ENCODE results near the gene CRIP3. TPM values are rescaled to one million over a fixed set of nuclear protein-coding genes. Genes with fewer than 3 reads are reported as not detected.

The CRIP3 gene
- total and polyA plus RNA-seq, 2 of the 4 experiments (the other 2 are of a cell fraction) = not detected

- Histone ChIP-seq H2AFZ (replicated peaks; ENCODE audit: low read length, poor library complexity) (no peak overlapping the region), H2AK9ac (replicated peaks; ENCODE audit: low read depth, low read length, poor library complexity) (no peak overlapping the region), H3K36me3 (ENCODE audit: control insufficient read depth, insufficient read depth, low read length) (no peaks in the 10 kb centered on the region), H3K4me1 (ENCODE audit: control insufficient read depth, insufficient read depth, low read length) (no peaks in the 10 kb centered on the region), H4K8ac (ENCODE audit: low read depth in 2 of 2, low read length in 2 of 2) (no peak overlapping the region), H3K56ac (ENCODE audit: extremely low read depth, insufficient read depth, low read length) (no peak overlapping the region), H3K23ac (ENCODE audit: low read depth, low read length) (no peak overlapping the region), H3K79me1 (ENCODE audit: low read depth in 1 of 2, low read length in 2 of 2) (no peaks in the 10 kb centered on the region), H3K4me3 (ENCODE audit: insufficient read depth, low read depth, low read length) (no peak overlapping the region), H2BK15ac (ENCODE audit: low read depth, low read length) (no peak overlapping the region), H4K20me1 (ENCODE audit: insufficient read depth, low read length) (no peaks in the 10 kb centered on the region), H3K27ac (ENCODE audit: insufficient read depth, low read length) (no peak overlapping the region), H3K9me1 (ENCODE audit: insufficient read depth, low read length) (no peaks in the 10 kb centered on the region), H3K14ac (replicated peaks; ENCODE audit: low read depth, low read length) (no peak overlapping the region), H4K5ac (ENCODE audit: low read depth, low read length) (no peak overlapping the region), H2BK5ac (ENCODE audit: low read depth, low read length, poor library complexity, severe bottlenecking) (no peak overlapping the region), H3K9me3 (ENCODE audit: control insufficient read depth, insufficient read depth, low read length) (no peaks in the 10 kb centered on the region), H2BK20ac (ENCODE audit: low read depth, low read length) (no peak overlapping the region), H4K91ac (ENCODE audit: insufficient read depth, low read depth, low read length) (no peak overlapping the region), H3K4me2 (ENCODE audit: low read depth, low read length) (no peak overlapping the region), H3K18ac (ENCODE audit: low read depth, low read length) (no peak overlapping the region), H3K4ac (ENCODE audit: low read depth, low read length) (no peak overlapping the region), H3K27me3 (ENCODE audit: control insufficient read depth, insufficient read depth, low read length) (peaks cover 53% of the 10 kb centered on the region), H3K9ac (ENCODE audit: low read depth, low read length) (no peak overlapping the region), H2BK120ac (ENCODE audit: low read depth, low read length) (no peak overlapping the region), H2AK5ac (ENCODE audit: low read depth, low read length) (no peak overlapping the region)
- no TSS peak for BruUV-seq (replicated peaks)
- 62% methylated on average over 2 of the region's 9 CpGs; no CpG with 5 or more reads in 1 of the 2 experiments for WGBS, 2 experiments (ENCODE audit: extremely low coverage in 2 of 2, insufficient read length in 1 of 2)
- ATAC-seq (ENCODE audit: low read depth) (no peak), DNase-seq (no peak)
- ChIA-PET CTCF (no interaction called here), POLR2A (ENCODE audit: unreplicated experiment) (no interaction called here)
- intact Hi-C loops (cut with micrococcal nuclease) = no loop called here
- in situ Hi-C loops (cut with MboI; ENCODE audit: low sequenced_read_pairs) = loop anchor here (5.0 kb wide), 1 partner anchor 235 kb away; no protein-coding TSS in a partner anchor
- TF ChIP-seq NFE2L2 (IDR thresholded peaks at IDR 0.05; ENCODE audit: low read depth, low read length) = no peak
- no peak for TF ChIP-seq BHLHE40 (IDR thresholded peaks at IDR 0.05; ENCODE audit: low read depth, low read length)
- no peak for TF ChIP-seq USF2 (IDR thresholded peaks at IDR 0.05; ENCODE audit: low read depth, low read length)
- TF ChIP-seq CHD1 (IDR thresholded peaks at IDR 0.05; ENCODE audit: low read depth, low read length) = no peak
- no peak for TF ChIP-seq FOS (IDR thresholded peaks at IDR 0.05; ENCODE audit: low read depth, low read length)
- TF ChIP-seq MAFK (IDR thresholded peaks at IDR 0.05; ENCODE audit: low read depth, low read length) = no peak
- dilution Hi-C loops (cut with HindIII; ENCODE audit: low sequenced_read_pairs, unreplicated experiment) = no loop called here
Observed at GRCh38 chr6:43256670-43257366, 51.8 kb downstream of the CRIP3 start.

Small RNA genes lying within 50 kb of the gene (microRNA-seq; reads per million reads assigned to microRNA genes)
- not detected for gene RPL12P47 (ENCODE audit: insufficient read depth, insufficient read length)

Small RNA genes lying within 50 kb of the gene (small RNA-seq; reads per million reads assigned to genes)
- 0 reads per million in 5 experiments for gene RPL12P47

Other genes starting within 250 kb of the CRIP3 start
- gene MRPL2, start 249.4 kb downstream of the CRIP3 start, total RNA-seq (2012; rRNA removed) = 15.8 and 18.1 TPM in 2 replicates
- 45.9 and 46.8 TPM in 2 replicates for gene MRPL2, start 249.4 kb downstream of the CRIP3 start, polyA plus RNA-seq (2012; rRNA removed)
- 9.7 and 10.9 TPM in 2 replicates for gene KLC4, start 249.2 kb downstream of the CRIP3 start, total RNA-seq (2012; rRNA removed)
- gene KLC4, start 249.2 kb downstream of the CRIP3 start, polyA plus RNA-seq (2012; rRNA removed) = 12.4 and 13.0 TPM in 2 replicates
- gene PTK7, start 232.5 kb downstream of the CRIP3 start, total RNA-seq (2012; rRNA removed) = 44.4 and 47.1 TPM in 2 replicates
- gene PTK7, start 232.5 kb downstream of the CRIP3 start, polyA plus RNA-seq (2012; rRNA removed) = 122 and 142 TPM in 2 replicates
- 20.6 TPM in 2 replicates for gene SRF, start 137.6 kb downstream of the CRIP3 start, total RNA-seq (2012; rRNA removed)
- 56.3 and 69.1 TPM in 2 replicates for gene SRF, start 137.6 kb downstream of the CRIP3 start, polyA plus RNA-seq (2012; rRNA removed)
- 6.1 and 7.7 TPM in 2 replicates for gene CUL9, start 126.6 kb downstream of the CRIP3 start, total RNA-seq (2012; rRNA removed)
- gene CUL9, start 126.6 kb downstream of the CRIP3 start, polyA plus RNA-seq (2012; rRNA removed) = 19.1 and 19.5 TPM in 2 replicates
- 19.0 and 22.8 TPM in 2 replicates for gene DNPH1, start 79.3 kb downstream of the CRIP3 start, total RNA-seq (2012; rRNA removed)
- 47.8 and 58.0 TPM in 2 replicates for gene DNPH1, start 79.3 kb downstream of the CRIP3 start, polyA plus RNA-seq (2012; rRNA removed)
- under 0.01 TPM in 1 of 2 replicates, not detected in the other for gene TTBK1, start 65.3 kb downstream of the CRIP3 start, total RNA-seq (2012; rRNA removed)
- 0.01 and 0.02 TPM in 2 replicates for gene TTBK1, start 65.3 kb downstream of the CRIP3 start, polyA plus RNA-seq (2012; rRNA removed)
- not detected in 2 replicates for gene SLC22A7, start 10.6 kb downstream of the CRIP3 start, total RNA-seq (2012; rRNA removed)
- gene SLC22A7, start 10.6 kb downstream of the CRIP3 start, polyA plus RNA-seq (2012; rRNA removed) = not detected in 2 replicates
- 5.6 and 5.7 TPM in 2 replicates for gene ZNF318, start 60.8 kb upstream of the CRIP3 start, total RNA-seq (2012; rRNA removed)
- gene ZNF318, start 60.8 kb upstream of the CRIP3 start, polyA plus RNA-seq (2012; rRNA removed) = 6.6 and 6.7 TPM in 2 replicates
- 4.7 and 7.0 TPM in 2 replicates for gene ABCC10, start 118.7 kb upstream of the CRIP3 start, total RNA-seq (2012; rRNA removed)
- gene ABCC10, start 118.7 kb upstream of the CRIP3 start, polyA plus RNA-seq (2012; rRNA removed) = 26.3 and 28.0 TPM in 2 replicates
- 0.90 and 1.1 TPM in 2 replicates for gene DLK2, start 146.7 kb upstream of the CRIP3 start, total RNA-seq (2012; rRNA removed)
- gene DLK2, start 146.7 kb upstream of the CRIP3 start, polyA plus RNA-seq (2012; rRNA removed) = 2.8 and 3.0 TPM in 2 replicates
- 12.2 and 12.5 TPM in 2 replicates for gene TJAP1, start 168.7 kb upstream of the CRIP3 start, total RNA-seq (2012; rRNA removed)
- gene TJAP1, start 168.7 kb upstream of the CRIP3 start, polyA plus RNA-seq (2012; rRNA removed) = 34.2 and 35.8 TPM in 2 replicates
- under 0.01 TPM in 2 replicates for gene LRRC73, start 201.5 kb upstream of the CRIP3 start, total RNA-seq (2012; rRNA removed)
- gene LRRC73, start 201.5 kb upstream of the CRIP3 start, polyA plus RNA-seq (2012; rRNA removed) = 0.23 and 0.31 TPM in 2 replicates
- gene YIPF3, start 208.1 kb upstream of the CRIP3 start, total RNA-seq (2012; rRNA removed) = 114 and 120 TPM in 2 replicates
- 193 and 207 TPM in 2 replicates for gene YIPF3, start 208.1 kb upstream of the CRIP3 start, polyA plus RNA-seq (2012; rRNA removed)
- gene POLR1C, start 208.3 kb upstream of the CRIP3 start, total RNA-seq (2012; rRNA removed) = 69.4 and 72.6 TPM in 2 replicates
- 46.1 and 48.4 TPM in 2 replicates for gene POLR1C, start 208.3 kb upstream of the CRIP3 start, polyA plus RNA-seq (2012; rRNA removed)

Data from IMR-90 (cell line).